Esophagus muscularis mucosa (tissue), 4 donors: ENCODE results near the gene GCN1. TPM values are rescaled to one million over a fixed set of nuclear protein-coding genes. Genes with fewer than 3 reads are reported as not detected.

ENCODE experiments used
- DNase-seq: peaks from one replicate; pipeline ENCODE4 v3.0.0-alpha.2; 2017; ENCODE audit errors: extremely low spot score
- H3K27ac ChIP-seq, 4 donors: fragments of 200-600 bp; sonication (generic); replicated peaks in 1 of 4; 1 replicate in 3 of 4; 2 replicates in 1 of 4; pipeline ENCODE4 v1.5.1; 2016 to 2019; ENCODE audit warnings: mild to moderate bottlenecking in 1 of 4
- H3K27me3 ChIP-seq, 4 donors: fragments of 200-600 bp; sonication (generic); one replicate each; pipeline versions ENCODE4 v1.5.1 to v1.6.0; 2016 to 2019
- H3K36me3 ChIP-seq, 4 donors: fragments of 200-600 bp; sonication (generic); one replicate each; pipeline ENCODE4 v1.5.1; 2016 to 2019
- H3K4me1 ChIP-seq, 4 donors: fragments of 200-600 bp; sonication (generic); one replicate each; pipeline ENCODE4 v1.5.1; 2016 to 2019
- H3K4me3 ChIP-seq, 4 donors: fragments of 200-600 bp; sonication (generic); 1 replicate in 2 of 4; 2 replicates in 2 of 4; pipeline ENCODE4 v1.5.1; 2016 to 2019; ENCODE audit warnings: mild to moderate bottlenecking in 4 of 4, moderate library complexity in 1 of 4
- H3K9me3 ChIP-seq, 4 donors: fragments of 200-600 bp; sonication (generic); 1 replicate in 3 of 4; 2 replicates in 1 of 4; pipeline ENCODE4 v1.5.1; 2016 to 2019
- CTCF ChIP-seq, 3 experiments: fragments of 200-600 bp in 2 of 3; fragments of 450-650 bp in 1 of 3; sonication (generic) in 2 of 3; IDR thresholded peaks; one replicate each; pipeline ENCODE4 v1.5.1; 2017 to 2019; ENCODE audit warnings: antibody characterized with exemption in 3 of 3, mild to moderate bottlenecking in 2 of 3, moderate library complexity in 1 of 3
- EP300 ChIP-seq: sonication (generic); formaldehyde crosslinking; IDR thresholded peaks from one replicate; pipeline ENCODE4 v1.6.1; 2017; ENCODE audit warnings: antibody characterized with exemption
- POLR2A ChIP-seq: fragments of 450-650 bp; IDR thresholded peaks from one replicate; pipeline ENCODE4 v1.6.1; 2017; ENCODE audit warnings: antibody characterized with exemption, moderate library complexity, mild to moderate bottlenecking, low read depth
- POLR2AphosphoS5 ChIP-seq, 2 donors: sonication (generic); formaldehyde crosslinking; IDR thresholded peaks; one replicate each; pipeline ENCODE4 v1.6.1; 2017; ENCODE audit warnings: antibody characterized with exemption in 2 of 2
- WGBS: methylation state at CpG from one replicate; pipeline ENCODE4 v1.1.5; 2018; 5-methylcytosine and 5-hydroxymethylcytosine counted together
- intact Hi-C: fragments of 100-400 bp; cut with DNase I; formaldehyde crosslinking; loops from one replicate; pipeline ENCODE4 v1.15.1; 2023
- total RNA-seq, 4 donors: library from RNA; depleted of rRNA; stranded (reverse); fragments of >200 nt; gene quantifications; one replicate each; pipeline versions ENCODE4 v1.1.0 to v1.2.1, GENCODE V29; 2016

The GCN1 gene
- total RNA-seq, 4 donors from 2014 or later, result 38.6 to 94.6 (median 49.3) TPM

DNA sequence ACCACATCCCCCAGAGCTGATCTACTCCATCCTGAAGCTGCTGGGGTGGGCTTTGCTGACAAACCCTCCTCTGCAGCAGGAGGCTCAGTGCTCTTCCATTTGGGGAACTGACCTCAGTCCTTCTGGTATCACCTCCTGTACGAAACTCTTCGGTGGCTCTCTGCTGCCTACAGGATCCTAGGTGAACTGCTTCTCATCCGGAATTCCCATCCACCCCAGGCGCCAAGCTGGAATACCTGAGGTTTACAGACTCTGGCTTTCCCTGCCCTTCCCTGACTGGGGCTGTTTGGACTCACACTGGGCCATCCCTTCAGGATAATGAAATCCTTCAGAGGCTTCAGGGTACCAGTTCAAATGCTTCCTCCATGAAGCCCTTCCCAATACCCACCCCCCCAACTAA is 26.2 kb downstream of the GCN1 start:
- Histone ChIP-seq H3K36me3 (peaks cover 82 to 99% (median 95%) of the 10 kb centered on the region in 4 donors), H3K27me3 (no peaks in the 10 kb centered on the region)
- DNase-seq, result no peak

DNA sequence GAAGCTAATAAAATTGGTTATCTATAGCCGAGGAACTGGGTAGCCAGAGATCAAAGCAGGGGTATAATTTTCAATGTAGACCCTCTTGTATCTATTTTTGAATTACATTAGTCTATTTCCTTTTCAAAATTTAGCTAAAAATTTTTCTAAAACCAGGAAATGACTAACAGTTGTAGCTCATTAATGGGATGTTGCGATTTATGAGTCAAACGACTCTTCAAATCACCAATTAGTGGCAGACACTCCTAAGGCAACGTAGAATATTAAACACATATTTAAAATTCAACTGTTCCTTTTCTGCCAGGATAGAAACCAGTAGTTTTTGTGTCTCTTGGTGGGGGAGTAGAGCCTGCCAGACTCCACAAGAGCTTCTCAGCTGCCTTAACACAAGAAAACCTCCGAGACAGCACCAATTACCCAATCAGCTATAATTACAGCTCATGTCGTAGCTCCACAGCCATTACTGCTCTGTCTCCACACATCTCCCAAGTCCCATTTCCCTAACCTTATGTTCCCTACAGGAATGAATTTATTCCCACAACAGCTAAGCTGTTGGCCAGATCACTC is 26.9 kb downstream of the GCN1 start:
- no peaks in the 10 kb centered on the region for H3K9me3 ChIP-seq
- no peak overlapping the region for H3K4me3 ChIP-seq
- WGBS, result 87% methylated on average over 6 of the region's 6 CpGs
- H3K27me3 ChIP-seq, result no peaks in the 10 kb centered on the region
- no peaks in the 10 kb centered on the region for H3K4me1 ChIP-seq
- peaks cover 82 to 99% (median 95%) of the 10 kb centered on the region in 4 donors for H3K36me3 ChIP-seq
- DNase-seq, result no peak
- intact Hi-C loops, result no loop called here
- no peak overlapping the region for H3K27ac ChIP-seq
- TF ChIP-seq CTCF (IDR thresholded peaks at IDR 0.05) (no peak), POLR2A (no peak), POLR2AphosphoS5 (IDR thresholded peaks at IDR 0.05) (no peak), EP300 (no peak)

More for the DNA sequence above, 26.2 kb downstream of the GCN1 start:
- Histone ChIP-seq H3K4me3 (no peak overlapping the region), H3K4me1 (no peaks in the 10 kb centered on the region), H3K9me3 (no peaks in the 10 kb centered on the region), H3K27ac (no peak overlapping the region)
- no peak for TF ChIP-seq POLR2AphosphoS5 (IDR thresholded peaks at IDR 0.05)
- intact Hi-C loops, result no loop called here
- 92% methylated on average over 4 of the region's 4 CpGs for WGBS

GRCh38 chr12:120164293-120164692 is 30.2 kb downstream of the GCN1 start:
- TF ChIP-seq POLR2AphosphoS5 (IDR thresholded peaks at IDR 0.05) (no peak), POLR2A (no peak), EP300 (no peak), CTCF (IDR thresholded peaks at IDR 0.05) (no peak)
- Histone ChIP-seq H3K27ac (no peak overlapping the region), H3K9me3 (no peaks in the 10 kb centered on the region), H3K36me3 (peaks cover 81 to 99% (median 95%) of the 10 kb centered on the region in 4 donors), H3K4me3 (no peak overlapping the region), H3K4me1 (peaks cover 0 to 7% (median 0%) of the 10 kb centered on the region in 4 donors), H3K27me3 (no peaks in the 10 kb centered on the region)
- intact Hi-C loops, result no loop called here
- 84% methylated on average over 9 of the region's 11 CpGs for WGBS
- DNase-seq, result no peak

DNA sequence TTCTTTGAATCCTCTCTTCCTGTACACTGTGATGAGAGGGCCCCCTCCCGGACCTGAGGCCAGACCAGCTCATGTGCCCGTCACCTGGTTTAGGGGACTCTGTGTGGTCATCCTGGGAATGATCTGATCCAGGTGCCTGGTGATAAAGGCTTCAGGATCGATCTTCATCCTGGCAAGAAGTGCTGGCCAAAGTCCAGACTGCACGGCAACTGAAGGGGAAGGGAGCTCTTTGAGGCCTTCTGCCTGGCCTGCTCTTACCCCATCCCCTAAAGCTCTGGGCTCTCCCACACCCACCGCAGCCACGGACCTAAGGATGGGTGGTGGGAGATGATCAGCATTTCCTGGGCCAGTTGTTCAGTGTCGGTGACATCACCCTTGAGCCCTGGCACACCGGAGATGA is 31.8 kb downstream of the GCN1 start:
- TF ChIP-seq CTCF (IDR thresholded peaks at IDR 0.05) (no peak), EP300 (no peak), POLR2AphosphoS5 (IDR thresholded peaks at IDR 0.05) (no peak), POLR2A (no peak)
- H3K36me3 ChIP-seq, result peaks cover 77 to 99% (median 94%) of the 10 kb centered on the region in 4 donors

DNA sequence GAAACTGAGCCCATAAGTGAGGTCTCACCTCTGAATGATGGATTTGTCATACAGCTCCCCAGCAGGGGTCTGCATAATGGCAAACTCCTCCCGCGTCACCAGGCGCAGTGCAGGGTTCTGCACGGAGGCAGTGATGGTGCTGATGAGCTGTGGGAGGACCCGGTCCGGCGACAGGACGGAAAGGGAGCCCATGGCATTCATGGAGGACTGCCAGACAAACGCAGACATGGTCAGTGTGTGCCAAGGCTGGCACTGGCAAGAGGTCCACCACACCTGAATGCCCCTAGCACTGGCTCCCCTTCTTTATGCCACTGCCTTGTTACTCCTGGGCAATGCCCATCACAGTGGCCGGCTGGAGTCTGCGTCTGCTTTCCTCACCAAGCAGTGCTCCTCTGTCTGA is 32.7 kb downstream of the GCN1 start:
- Histone ChIP-seq H3K27me3 (no peaks in the 10 kb centered on the region), H3K4me1 (peaks cover 0 to 7% (median 0%) of the 10 kb centered on the region in 4 donors), H3K27ac (no peak overlapping the region), H3K4me3 (no peak overlapping the region), H3K9me3 (no peaks in the 10 kb centered on the region), H3K36me3 (peaks cover 85 to 99% (median 95%) of the 10 kb centered on the region in 4 donors)
- no peak for DNase-seq
- no peak for TF ChIP-seq CTCF (IDR thresholded peaks at IDR 0.05)
- WGBS, result 90% methylated on average over 10 of the region's 11 CpGs
- intact Hi-C loops, result no loop called here

More for the DNA sequence above, 31.8 kb downstream of the GCN1 start:
- Histone ChIP-seq H3K9me3 (no peaks in the 10 kb centered on the region), H3K27ac (no peak overlapping the region), H3K27me3 (no peaks in the 10 kb centered on the region), H3K4me3 (no peak overlapping the region), H3K4me1 (peaks cover 0 to 7% (median 0%) of the 10 kb centered on the region in 4 donors)
- WGBS, result 92% methylated on average over 8 of the region's 8 CpGs
- intact Hi-C loops, result no loop called here
- DNase-seq, result no peak
